ENCODE measurements around the gene IL1A.

Gene IL1A

DNA sequence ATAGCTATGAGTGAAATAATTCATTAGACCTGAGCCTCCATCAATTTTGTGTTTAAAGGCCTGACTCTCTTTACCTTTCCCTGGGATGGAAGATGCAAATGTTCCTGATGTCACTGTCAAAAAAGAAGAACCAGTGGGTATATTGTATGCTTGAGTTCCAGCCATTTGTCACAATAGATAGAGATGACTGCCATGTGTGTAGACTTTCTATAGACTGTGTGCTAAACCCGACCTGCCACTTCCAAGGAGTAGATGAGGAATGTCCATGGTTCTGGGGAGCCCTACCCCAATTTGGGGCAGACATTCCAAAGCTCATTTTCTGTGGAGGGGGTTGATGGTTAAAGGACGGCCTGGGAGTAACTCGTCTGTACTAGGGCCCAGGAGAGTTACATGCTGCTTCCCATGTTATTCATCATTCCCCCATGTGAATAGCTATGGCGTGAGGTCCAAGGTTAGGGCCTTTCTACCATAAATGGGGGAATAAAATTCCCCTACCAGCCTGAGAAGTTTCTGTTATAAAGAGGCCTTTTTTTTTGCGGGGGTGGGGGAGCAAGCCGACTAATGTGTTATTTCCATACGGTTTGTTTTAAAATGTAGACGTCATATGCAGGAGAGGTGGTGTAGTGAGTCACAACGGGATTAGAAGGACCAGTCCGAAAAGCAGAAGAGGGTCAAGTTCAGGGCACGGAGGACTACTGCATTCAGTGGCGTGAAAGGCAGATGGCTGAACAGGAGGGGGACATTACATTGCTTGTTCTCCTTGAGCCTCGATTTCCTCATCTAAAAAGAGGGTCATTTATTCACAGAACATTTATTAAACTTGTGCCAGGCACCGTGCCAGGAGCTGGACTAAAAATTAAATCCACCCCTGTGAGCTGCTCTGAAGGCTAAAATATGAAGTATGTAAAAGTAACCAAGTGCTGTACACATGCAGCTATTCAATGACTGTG, 28.3 kb upstream of the IL1A start:
- POLR2A ChIA-PET: interaction anchor here (0.5 to 0.7 kb wide), 3 partner anchors 21 to 51 kb away, joined by 3 read pairs; no protein-coding TSS in a partner anchor
- TF ChIP-seq, protein P1, sequence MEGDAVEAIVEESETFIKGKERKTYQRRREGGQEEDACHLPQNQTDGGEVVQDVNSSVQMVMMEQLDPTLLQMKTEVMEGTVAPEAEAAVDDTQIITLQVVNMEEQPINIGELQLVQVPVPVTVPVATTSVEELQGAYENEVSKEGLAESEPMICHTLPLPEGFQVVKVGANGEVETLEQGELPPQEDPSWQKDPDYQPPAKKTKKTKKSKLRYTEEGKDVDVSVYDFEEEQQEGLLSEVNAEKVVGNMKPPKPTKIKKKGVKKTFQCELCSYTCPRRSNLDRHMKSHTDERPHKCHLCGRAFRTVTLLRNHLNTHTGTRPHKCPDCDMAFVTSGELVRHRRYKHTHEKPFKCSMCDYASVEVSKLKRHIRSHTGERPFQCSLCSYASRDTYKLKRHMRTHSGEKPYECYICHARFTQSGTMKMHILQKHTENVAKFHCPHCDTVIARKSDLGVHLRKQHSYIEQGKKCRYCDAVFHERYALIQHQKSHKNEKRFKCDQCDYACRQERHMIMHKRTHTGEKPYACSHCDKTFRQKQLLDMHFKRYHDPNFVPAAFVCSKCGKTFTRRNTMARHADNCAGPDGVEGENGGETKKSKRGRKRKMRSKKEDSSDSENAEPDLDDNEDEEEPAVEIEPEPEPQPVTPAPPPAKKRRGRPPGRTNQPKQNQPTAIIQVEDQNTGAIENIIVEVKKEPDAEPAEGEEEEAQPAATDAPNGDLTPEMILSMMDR (IDR thresholded peaks at IDR 0.05; ENCODE audit: control extremely low read depth, extremely low read depth, low read depth, missing control alignments): no peak
- CTCF ChIA-PET: interaction anchor here (0.9 to 1.5 kb wide), 7 partner anchors 10 to 87 kb away, joined by 3 to 11 read pairs (median 3); no protein-coding TSS in a partner anchor
- DNase-seq (ENCODE audit: extremely low spot score): peak; percentile 47

DNA sequence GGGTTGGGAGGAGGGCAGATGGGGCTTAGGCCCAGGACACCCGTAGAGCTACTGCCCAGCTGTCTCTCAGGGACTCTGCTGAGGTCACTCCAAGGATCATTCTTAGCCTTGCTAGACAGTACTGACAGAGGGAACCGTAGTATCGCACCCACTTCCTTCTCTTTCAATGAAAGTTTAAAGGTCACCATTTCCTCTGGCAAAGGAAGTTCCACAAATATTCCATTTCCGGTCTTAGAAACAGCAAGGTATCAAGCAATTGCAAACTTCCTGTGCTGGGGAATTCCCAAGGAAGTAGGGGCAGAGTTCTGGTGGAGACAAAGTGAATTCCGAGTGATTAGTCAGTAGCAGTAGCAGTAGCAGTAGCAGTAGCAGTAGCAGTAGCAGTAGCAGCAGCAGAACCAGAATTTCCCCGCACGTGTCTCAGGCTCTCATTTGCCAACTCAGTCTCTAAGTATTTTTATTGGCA, 27.6 kb upstream of the IL1A start:
- no peak for DNase-seq (ENCODE audit: extremely low spot score)
- CTCF ChIA-PET: interaction anchor here (1.1 to 1.6 kb wide), 7 partner anchors 11 to 86 kb away, joined by 3 to 11 read pairs (median 3); no protein-coding TSS in a partner anchor
- TF ChIP-seq, protein P1 (IDR thresholded peaks at IDR 0.05; ENCODE audit: control extremely low read depth, extremely low read depth, low read depth, missing control alignments): no peak
- POLR2A ChIA-PET: interaction anchor here (0.5 to 0.7 kb wide), 3 partner anchors 20 to 50 kb away, joined by 3 read pairs; no protein-coding TSS in a partner anchor

DNA sequence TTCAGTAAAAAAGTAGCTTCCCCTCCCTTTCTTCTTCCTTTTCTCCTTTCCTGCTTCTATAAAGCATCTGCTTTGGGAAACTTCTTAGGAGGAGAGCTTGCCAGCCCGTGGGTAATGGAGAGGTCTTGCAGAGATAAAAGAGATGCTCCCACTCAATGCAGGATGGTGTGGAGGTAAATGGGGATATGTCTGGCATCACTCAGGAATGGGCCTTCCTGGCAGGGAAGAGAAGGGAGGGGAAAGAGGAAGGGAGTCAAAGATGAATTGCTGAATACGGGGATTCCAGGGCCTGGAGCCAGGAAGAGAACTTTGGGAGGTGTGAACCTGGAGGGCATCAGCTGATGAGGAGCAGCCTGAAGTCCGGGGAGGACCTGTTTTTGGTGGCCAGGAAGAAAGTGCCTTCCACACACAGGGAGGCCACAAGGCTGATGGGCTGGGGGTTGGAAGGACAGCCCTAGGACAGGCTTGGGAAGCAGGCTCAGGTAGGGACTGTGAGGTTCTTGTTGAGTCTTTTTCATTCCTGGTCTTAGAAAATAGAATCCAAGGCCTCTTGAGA, 27.1 kb upstream of the IL1A start:
- TF ChIP-seq, protein P1 (IDR thresholded peaks at IDR 0.05; ENCODE audit: control extremely low read depth, extremely low read depth, low read depth, missing control alignments): no peak
- CTCF ChIA-PET: interaction anchor here (1.1 to 1.6 kb wide), 3 partner anchors 70 to 85 kb away, joined by 3 to 6 read pairs (median 3); no protein-coding TSS in a partner anchor
- DNase-seq (ENCODE audit: extremely low spot score): no peak
- POLR2A ChIA-PET: no interaction called here

DNA sequence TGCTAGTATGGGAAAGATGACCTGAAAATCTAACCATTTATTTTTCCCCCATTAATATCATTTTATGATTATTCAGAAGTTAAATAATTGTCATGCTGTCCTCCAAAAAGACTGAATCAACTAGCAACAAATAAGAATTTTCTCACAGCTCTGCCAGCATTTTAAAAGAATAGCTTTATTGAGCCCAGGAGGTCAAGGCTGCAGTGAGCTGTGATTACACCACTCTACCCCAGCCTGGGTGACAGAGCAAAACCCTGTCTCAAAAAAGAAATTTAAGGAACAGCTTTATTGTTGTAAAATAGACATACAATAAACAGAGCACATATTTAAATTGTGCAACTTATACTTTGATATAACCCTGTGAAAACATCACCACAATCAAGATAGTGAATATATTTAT, 24.8 kb upstream of the IL1A start:
- POLR2A ChIA-PET: no interaction called here
- DNase-seq (ENCODE audit: extremely low spot score): no peak
- TF ChIP-seq, protein P1 (IDR thresholded peaks at IDR 0.05; ENCODE audit: control extremely low read depth, extremely low read depth, low read depth, missing control alignments): no peak
- CTCF ChIA-PET: interaction anchor here (1.0 to 1.7 kb wide), 10 partner anchors 11 to 318 kb away, joined by 3 to 10 read pairs (median 4); partner anchors contain the start of gene IL1A

DNA sequence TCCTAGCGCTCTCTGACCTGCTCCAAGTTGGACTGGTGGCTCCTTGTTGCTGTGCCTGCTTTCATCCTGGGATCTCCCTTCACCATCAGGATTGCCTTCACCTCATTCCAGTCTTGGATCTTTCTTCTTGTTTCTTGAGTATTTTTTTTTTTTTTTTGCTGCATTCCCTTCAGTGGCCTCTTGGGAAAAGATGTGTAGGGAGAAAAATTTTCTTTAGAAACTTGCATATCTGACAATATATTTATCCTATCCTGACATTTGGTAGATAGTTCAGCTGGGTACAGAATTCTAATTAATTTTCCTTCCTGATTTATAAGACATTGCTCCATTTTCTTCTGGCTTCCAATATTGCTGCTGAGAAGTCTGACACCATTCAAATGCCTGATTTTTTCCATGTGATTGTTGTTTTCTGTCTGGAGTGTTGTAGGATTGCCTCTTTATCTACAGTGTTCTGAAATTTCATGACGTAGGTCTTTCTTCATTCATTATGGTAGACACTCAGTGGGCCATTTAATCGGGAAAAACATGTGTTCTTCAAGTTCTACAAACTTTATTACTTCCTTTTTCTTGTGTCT, 23.0 kb upstream of the IL1A start:
- ChIA-PET CTCF (no interaction called here), POLR2A (no interaction called here)
- no peak for DNase-seq (ENCODE audit: extremely low spot score)
- TF ChIP-seq, protein P1 (IDR thresholded peaks at IDR 0.05; ENCODE audit: control extremely low read depth, extremely low read depth, low read depth, missing control alignments): no peak

DNA sequence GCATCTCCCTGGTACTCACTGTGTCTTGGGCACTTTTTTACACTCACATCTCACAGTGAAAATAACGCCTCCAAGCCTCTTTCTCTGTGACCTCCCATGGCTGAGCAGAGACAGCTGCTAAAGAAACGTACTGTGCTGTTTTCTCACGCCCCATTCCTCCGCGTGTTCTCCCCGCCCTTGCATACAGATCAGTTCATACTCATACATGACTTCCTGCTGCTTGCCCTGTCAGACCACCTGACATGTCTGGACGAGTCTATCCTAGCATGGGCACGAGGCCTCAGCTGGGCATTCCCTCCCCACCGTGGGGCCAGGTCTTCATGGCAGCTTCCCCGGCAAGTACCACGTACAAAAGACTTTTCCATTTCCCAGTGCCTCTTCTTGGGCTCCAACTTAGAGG, 21.2 kb upstream of the IL1A start:
- POLR2A ChIA-PET: no interaction called here

More for the DNA sequence above, 21.2 kb upstream of the IL1A start:
- DNase-seq (ENCODE audit: extremely low spot score): peak; percentile 66
- TF ChIP-seq, protein P1 (IDR thresholded peaks at IDR 0.05; ENCODE audit: control extremely low read depth, extremely low read depth, low read depth, missing control alignments): no peak
- CTCF ChIA-PET: interaction anchor here (1.1 to 1.6 kb wide), 3 partner anchors 11 to 135 kb away, joined by 3 to 4 read pairs (median 4); no protein-coding TSS in a partner anchor
